HG02840 (cell line): ENCODE data around the gene RAD52.

Source experiments
- ATAC-seq: cut with Tn5 transposase; IDR thresholded peaks from one replicate; pipeline ENCODE4 v1.9.1; 2021; ENCODE audit warnings: mild to moderate bottlenecking, moderate library complexity, moderate number of reproducible peaks; ENCODE audit not compliant: unreplicated experiment, low FRiP score

RAD52 gene

DNA sequence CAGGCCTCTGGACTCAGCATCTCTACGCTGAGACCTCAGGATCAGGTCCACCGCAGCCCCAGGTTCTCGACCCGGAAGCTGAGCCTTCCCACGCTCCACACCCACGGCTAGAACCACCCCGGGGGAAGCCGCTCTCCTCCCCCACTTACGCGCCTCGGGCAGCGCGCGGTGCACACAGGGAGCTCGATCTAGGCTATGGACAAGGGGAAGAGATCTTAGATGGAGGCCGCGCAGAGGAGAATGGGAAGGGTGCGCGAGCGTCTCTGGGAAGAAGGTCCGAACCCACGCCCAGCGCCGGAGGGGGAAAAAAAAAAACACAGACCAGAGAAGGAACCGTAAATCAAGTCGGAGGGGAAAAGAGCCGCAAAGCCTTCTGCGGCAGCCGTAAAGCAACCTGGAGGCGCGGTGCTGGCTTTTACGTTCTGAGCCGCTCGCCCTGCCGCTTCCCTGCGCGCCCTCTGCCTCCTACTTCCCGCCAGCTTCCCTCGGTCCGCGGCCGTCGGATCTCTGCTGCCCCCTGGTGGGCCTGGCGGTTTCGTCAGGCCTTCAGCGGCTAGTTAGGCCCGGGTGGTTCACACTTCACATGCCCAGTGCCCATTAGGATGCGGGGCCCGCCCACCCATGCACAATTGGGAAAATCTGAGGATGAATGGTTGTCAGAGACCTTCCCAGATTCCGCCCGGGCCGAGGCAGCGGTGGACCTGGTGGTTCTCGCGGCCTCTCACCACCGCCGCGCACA lies at the start of gene RAD52:
Gene RAD52, minus strand, starts transcription at position 242 of the 739 bp plus-strand sequence. CDS start 16,636 bp downstream, outside the sequence.
- ATAC-seq = peak; percentile 88

DNA sequence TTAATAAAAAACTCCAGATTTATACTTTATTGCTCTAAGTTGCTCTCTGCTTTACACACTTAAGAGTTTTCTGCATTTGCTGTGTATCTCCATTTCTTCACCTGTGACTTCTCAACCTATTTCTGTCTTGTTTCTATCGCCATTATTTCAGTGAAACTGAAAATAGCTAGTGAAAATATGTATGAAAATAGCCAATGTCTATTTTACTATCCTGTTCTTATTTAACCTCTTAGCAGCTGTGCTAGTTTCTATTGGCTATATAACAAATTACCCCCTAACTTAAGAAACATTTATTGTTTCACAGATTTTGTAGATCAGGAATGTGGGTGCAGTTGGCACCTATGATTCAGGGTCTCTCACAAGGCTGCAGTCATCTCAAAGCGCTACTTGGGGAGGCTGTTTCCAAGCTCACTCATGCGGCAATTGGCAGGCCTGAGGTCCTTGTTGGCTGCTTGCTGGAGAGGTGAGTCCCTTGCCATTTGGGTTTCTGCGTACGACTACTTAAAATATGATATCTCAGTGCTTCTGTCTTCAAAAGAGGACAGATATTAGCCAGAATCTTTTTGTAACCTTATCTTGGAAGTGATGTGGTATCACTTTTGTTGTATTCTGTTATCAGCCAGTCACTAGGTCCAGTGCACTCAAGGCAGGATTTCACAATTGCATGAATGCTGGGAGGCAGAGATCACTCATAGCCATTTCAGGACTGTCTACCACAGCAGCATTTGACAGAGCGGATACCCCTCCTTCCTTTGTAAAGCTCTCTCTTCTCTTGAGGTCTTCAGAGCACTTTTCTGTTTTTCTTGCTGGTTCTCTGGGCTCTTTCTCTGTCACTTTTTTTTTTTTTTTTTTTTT lies 48.8 kb upstream of the RAD52 start:
- ATAC-seq = no peak

DNA sequence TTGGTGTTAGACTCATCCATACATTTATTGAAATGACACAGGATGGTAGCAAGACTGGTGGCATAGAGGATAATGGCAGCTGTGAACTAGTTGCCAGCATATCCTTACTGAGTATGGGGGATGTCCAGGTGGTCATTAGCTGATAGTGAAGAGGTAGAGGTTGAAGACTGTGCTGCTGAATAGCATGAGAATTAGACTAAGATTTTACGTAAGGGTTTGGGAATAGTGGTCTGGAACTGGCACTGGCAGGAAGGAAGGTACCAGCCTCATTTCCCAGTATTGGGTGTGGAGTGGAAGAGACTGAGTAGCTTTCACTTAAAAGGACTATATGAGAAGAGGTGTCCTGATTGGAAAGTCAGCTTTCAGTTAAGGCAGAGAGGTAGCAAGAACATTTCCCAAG lies 48.0 kb upstream of the RAD52 start:
- no peak for ATAC-seq

DNA sequence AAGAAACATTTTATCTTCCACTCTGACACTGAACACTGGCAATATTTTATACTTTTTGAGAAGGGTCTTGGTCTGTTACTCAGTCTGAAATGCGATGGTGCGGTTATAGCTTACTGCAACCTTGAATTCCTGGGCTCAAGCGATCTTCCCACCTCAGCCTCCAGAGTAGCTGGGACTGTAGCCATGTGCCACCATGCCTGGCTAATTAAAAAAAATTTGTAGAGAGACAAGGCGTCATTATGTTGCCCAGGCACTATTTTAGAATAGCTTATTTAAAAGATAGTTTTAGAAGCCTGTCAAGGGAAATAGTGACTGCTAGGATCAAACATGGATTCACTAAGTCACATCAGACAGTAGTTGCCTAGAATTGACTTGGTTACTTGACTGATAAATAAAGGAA lies 47.4 kb upstream of the RAD52 start:
- ATAC-seq = no peak

DNA sequence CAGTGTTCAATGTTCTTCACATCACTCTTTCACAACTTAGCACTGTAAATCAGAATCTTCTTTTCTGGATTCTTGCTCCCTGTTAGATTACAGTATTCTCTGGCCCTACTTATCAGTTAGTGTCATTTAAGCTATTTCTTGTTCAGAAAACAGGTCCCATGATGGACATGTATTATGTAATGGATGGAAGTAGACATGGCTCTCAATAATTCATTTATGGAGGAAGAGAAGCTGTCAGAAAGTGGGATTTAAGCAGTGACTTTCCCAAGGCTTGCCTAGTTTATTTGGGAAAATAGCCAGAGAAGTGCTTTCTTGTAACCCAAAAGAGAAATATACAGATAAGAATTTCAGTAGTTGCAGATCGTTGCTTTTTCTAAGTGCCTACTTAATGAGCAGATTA lies 43.2 kb upstream of the RAD52 start:
- no peak for ATAC-seq

DNA sequence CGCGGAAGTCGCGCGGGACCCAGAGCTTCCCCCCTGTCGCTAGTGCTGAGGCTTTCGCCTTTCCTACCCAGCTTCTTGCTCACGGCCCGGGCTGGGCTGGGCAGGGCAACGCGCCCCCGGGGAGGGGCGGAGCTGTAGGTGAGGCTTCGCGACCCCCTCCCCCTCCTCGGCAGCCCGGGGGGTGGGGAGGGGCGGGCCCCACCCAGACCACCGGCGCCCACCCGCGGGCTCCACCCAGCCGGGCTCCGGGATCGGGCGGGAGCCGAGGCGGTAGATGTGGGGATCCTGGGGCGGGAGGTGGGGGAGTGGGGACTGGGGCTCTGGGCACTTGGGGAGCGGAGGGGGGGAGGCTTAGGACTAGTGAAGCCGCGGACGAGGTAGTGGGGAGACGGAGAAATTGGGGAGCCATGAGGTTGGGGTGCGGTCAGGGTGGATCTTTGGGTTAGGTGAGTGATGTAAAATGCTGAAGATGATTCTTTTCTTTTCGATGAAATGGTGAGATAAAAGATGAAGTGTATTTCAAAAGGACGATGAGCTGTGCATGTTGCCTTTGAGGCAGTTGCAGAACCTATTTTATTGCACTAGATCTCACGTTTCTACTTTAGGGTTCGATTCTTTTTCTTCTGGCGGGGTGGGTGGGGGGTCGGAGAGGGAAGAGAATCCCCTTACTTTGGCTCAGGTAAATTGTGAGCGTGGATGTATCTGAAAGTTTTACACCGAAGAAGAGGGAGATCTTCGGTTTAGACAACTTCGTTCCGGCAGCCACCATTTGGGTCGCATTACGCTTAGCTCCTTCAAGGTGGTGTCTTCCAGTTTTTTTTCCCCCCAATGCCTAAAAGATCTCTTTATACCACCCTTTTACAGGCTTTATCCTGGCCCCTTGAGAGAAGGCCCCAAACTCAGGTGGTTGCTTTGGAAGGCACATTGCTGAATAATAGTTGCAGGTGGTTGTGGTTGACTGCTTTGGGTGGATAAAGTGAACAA lies 42.1 kb upstream of the RAD52 start:
- no peak for ATAC-seq

DNA sequence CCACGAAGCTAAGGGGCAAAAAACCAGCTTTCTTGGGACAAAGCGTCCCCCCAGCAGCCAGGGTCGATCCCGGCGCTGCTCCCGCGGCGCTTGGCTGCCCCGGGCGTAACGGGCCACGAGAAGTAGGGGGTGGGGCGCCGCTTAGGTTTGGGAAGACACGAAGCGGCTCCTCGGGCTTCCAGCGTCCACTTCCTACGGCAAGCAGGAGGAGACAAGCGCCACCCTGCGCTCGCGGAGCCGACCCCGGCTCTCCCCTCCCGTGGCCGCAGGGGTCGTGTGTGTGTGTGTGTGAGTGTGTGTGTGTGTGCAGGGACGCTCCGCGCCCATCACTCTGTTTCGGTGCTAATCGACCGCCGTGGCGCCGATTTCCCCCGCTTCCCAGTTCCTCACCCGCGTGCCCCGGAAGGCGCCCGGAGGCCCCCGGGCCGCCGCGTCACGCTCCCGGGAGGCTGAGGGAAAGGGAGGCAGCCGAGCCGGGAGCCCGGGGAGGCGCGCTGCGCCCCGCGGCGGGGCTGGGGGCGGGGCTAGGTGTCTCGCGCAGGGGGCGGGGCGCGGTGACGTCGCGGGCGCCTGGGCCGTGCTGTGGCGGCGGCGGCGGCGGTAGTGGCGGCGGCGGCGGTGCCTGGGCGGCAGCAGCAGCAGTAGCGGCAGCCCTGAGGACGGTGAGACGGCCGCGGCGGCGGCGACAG lies 41.3 kb upstream of the RAD52 start, which contains the start of gene ERC1:
Gene ERC1, plus strand, starts transcription at position 563 of the 689 bp plus-strand sequence. CDS start 36,681 bp downstream, outside the sequence.
- peak; percentile 81 for ATAC-seq

DNA sequence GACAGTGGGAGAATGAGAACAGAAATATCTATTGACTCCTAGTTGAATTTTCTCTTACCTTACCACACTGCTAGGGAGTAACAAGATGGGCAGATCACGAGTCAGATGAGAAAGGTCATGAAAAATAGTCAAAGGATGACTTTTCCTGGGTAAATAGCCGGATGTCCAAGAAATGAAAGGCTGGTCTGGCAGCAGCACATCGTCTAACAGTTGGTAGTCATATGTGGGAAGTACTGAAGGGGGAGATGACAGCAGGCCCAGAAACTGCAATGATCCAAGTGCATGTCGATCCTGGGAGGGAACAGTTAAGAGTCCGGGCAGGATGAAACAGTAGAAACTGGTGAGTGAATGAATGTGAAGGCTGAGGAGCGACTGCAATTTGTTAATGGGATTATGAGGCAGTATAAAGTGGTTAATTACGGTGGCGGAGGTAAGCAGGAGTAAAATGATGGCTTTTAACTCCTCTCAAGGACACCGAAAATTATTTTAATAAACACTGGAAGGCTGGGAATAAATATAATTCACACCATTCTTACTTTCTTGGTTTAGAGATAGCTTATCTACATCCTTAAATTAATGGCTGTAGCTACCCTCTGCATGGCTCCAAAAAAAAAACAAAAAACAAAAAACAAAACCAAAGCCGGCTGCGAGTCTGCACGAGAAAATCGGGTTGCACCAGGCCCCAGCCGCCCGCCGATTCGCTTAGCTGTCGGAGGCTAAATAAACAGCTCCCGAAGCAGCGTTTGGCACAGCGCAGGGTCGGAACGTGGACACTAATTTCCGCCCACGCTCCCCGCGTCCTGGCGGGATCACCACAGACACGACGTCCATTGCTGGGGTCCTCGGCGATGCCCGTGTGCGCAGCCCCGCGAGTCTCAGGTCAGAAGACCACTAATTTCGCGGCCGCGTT lies 40.5 kb upstream of the RAD52 start:
- peak; percentile 10 for ATAC-seq

DNA sequence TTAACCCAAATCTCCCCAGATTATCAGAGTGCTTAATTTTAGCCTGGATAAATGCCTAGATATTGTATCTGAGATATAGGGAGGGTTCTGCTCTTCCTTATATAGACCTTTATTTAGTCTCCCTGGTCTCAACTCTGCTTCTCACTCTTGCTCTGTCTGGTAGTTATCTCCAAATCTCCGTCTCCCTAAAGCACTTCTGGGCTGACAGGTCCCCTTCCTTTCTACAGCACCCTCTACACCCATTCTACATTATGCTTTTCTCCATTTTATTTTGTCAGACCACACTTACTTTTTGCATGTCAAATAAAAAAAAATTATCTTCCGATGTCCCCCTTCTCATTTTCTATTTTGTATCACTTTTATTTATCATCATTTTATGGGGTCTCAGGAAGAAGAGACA lies 39.6 kb upstream of the RAD52 start:
- no peak for ATAC-seq

DNA sequence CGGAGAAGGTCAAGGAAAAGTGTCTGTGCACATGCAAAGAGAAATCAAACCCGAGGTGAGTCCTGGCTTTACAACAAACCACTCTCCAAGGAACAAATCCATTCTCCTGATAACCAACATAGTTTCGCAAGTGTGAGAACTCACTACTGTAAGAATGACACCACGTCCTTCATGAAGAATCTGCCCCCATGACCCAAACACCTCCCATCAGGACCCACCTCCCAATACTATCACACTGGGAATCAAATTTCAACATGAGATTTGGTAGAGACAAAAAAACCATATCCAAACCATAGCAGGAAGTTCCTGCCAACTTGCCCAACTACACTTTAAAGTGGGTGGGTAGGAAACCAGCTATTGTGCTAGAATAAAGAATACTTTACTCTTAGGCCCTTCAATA lies 39.2 kb upstream of the RAD52 start:
- ATAC-seq = no peak

DNA sequence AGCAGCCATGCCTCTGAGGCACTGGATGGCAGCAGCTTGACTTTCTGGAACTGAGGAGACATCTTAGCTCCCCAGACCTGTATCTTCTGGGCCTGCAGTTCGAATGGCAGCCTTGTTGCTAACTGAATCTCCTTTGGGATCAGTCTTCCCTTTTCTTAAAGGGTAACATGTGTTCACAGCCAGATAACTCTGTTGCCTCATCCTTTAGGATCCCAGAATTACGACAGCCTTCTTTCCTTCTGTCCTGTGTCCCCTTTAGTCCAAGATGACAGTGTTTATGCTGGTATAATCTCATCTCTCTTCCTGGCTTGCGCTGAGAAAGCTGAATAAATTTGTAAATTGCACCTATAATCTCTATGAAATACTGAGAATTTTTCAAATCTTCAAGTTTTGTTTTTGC lies 32.5 kb upstream of the RAD52 start:
- no peak for ATAC-seq

DNA sequence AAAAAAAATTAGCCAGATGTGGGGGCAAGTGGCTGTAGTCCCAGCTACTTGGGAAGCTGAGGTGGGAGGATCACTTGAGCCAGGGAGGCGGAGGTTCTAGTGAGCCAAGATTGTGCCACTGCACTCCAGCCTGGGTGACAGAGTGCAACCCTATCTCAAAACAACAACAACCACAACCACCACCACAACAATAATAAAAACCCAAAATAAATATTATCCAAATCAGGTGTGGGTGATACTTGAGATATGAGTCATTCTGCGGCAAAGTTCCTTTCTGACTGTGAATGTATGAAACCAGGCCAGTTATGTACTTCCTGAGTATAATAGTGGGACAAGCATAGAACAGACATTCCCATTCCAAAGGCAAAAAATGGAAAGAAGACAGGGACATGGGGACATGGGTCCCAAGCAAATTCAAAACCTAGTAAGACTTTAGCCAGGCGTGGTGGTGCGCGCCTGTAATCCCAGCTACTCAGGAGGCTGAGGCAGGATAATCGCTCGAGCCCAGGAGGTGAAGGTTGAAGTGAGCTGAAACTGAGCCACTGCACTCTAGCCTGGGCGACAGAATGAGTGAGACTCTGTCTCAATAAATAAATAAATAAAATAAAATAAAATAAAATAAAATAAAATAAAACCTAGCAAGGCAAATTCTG lies 31.8 kb upstream of the RAD52 start:
- no peak for ATAC-seq

DNA sequence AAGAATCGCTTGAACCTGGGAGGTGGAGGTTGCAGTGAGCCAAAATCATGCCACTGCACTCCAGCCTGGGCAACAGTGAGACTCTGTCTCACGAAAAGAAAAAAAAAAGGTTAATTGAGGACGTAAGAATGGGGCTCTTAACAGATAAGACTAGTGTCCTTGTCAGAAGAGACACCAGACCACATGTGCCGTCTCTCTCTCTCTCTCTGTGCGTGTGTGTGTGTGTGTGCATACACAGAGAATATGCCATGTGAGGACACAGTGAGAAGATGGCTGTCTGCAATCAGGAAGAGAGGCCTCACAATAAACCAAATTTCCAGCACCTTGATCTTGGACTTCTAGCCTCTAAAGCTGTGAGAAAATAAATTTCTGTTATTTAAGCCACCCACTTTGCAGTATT lies 29.9 kb upstream of the RAD52 start:
- no peak for ATAC-seq

DNA sequence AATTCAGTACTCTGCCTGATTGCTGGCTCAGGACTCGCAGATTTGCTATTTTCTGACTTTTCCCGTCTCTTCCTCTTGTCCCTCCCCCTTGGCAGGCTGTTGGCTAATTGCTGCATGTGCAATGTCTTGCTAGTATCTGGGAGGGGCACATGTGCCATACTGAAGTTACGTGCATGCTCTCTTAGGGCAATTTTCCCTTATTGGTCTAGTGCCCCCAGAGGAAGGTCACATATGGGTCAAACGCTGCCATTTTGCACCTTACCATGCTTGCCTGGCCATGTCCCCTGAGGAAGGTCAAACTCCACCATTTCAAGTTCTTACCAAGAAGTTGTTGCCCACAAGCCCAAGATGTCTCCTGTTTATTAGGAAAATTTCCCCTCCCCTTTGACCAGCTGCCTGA lies 27.7 kb upstream of the RAD52 start:
- no peak for ATAC-seq

DNA sequence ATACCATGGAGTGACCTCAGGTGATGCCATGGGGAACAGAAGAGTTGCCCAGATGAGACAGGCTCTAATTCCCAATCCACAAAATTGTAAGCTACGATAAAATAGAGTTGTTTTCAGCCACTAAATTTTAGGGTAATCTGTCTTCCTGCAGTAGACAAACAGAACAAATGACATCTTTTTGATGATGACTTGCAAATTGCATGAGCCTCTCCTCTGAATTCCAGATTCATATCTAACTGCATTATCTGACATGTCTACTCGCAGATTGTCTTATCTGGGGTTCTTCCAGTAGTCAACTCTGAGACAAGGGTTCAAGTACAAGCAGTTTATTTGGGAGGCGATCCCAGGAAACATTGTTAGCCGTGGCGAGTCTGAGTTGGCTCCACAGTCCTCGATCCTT lies 27.1 kb upstream of the RAD52 start:
- no peak for ATAC-seq

DNA sequence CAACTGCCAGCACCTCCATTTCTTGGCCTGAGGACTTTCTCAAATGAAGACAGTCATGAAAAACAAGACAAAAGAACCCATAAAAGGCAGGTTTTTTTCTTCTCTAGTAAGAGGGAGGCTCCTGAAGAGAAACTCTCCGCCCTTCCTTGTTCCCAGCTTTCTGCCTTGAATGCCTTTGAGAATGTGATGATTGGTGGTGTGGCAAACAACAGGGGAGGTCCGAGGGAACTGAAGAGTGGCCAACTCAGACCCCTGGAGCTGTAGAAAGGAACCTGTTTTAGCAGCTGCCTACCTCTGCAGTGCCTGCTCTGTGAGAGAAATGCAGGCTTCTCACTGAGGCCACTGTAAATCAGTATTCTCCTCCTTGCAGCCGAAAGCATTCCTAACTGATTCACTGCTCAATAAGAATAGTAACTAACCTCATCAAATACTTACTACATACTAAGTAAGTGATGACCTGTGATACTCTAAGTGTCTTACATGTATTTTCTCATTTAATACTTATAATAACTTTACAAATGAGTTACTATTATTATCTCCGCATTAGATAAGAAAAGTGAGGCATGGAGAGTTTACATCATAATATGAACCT lies 24.9 kb upstream of the RAD52 start:
- no peak for ATAC-seq

DNA sequence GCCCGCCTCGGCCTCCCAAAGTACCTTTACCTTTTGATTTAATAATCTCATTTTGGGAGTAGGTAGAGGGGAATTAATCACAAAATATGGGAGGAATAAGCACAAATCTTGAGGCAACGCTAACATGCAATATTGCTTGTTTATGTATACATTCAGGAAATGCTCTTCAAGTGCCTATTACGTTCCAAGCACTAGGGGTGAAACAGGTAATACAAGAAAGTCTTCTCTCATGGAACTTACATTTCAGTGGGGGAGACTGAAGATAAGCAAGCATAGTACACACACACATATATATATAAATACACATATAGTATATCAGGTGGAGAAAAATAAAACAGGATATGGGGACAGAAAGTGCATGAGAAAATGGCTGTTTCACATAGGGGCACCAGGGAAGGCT lies 22.5 kb upstream of the RAD52 start:
- ATAC-seq = no peak

DNA sequence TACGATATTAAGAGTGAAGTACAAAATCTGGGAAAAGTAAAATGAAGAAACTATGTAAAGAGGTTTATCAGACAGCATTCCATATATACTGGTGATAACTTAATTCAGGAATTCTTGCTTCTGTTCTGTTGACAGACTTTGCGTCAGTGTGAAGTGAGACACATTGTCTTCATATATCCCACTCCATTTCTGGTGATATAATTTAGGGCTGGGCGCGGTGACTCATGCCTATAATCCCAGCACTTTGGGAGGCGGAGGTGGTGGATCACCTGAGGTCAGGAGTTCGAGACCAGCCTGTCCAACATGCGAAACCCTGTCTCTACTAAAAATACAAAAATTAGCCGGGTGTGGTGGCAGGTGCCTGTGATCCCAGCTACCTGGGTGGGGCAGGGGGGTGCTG lies 20.3 kb upstream of the RAD52 start:
- no peak for ATAC-seq
